HCT116 (cell line): Measurements from ENCODE around the gene ECI2. TPM values are rescaled to one million over a fixed set of nuclear protein-coding genes. Genes with fewer than 3 reads are reported as not detected.
A peak's percentile ranks its signal among the peaks of the same experiment; 100 is the strongest.

Experiments
- ATAC-seq: fragments of 200-7000 bp; cut with Tn5 transposase; 2 replicates; pipeline ENCODE4 v1.9.1; 2020; ENCODE audit warnings: mild to moderate bottlenecking, moderate library complexity
- BruUV-seq: library from RNA; stranded (reverse); fragments of 400-500 nt; replicated peaks from 2 replicates; lab custom pipeline; 2021; lab: Mats Ljungman, UMichigan
- CTCF ChIA-PET: fragments of 300-600 bp; sonication (Branson Sonifier 250); formaldehyde crosslinking; loops from one replicate; lab custom pipeline; 2021; ENCODE audit warnings: antibody characterized with exemption; lab: Charles Lee
- POLR2A ChIA-PET: fragments of 300-600, 350-600 bp; sonication (Branson Sonifier 250); formaldehyde crosslinking; loops from one replicate; lab custom pipeline; 2021; ENCODE audit warnings: antibody characterized with exemption; lab: Charles Lee
- RAD21 ChIA-PET, 2 experiments: fragments of 300-600 bp; sonication (Branson Sonifier 250); formaldehyde crosslinking; loops; one replicate each; lab custom pipeline; 2023; ENCODE audit warnings: low total read pairs in 2 of 2; ENCODE audit not compliant: uncharacterized antibody in 2 of 2, unreplicated experiment in 2 of 2, low non-redundant PET in 1 of 2; lab: Charles Lee
- DNase-seq: peaks from one replicate; pipeline ENCODE4 v3.0.0-alpha.2; 2010; ENCODE audit warnings: low read depth, low spot score
- H2AFZ ChIP-seq: fragments of 200-600 bp; shearing (Covaris generic), sonication (generic); 2 replicates; pipeline ENCODE4 v1.6.1; 2017; ENCODE audit warnings: low read depth, mixed run types, mixed read lengths, antibody characterized with exemption, low read length; ENCODE audit not compliant: poor library complexity, severe bottlenecking
- H3K27ac ChIP-seq: 2 replicates; pipeline ENCODE4 v1.5.1; 2012; ENCODE audit warnings: low read depth, low read length
- H3K27me3 ChIP-seq: fragments of 200-600 bp; sonication (generic); 2 replicates; pipeline ENCODE4 v1.6.1; 2016; ENCODE audit warnings: mixed run types, low read length, mixed read lengths; ENCODE audit not compliant: insufficient read depth
- H3K36me3 ChIP-seq, 2 experiments: fragments of 200-500 bp in 1 of 2; fragments of 200-600 bp in 1 of 2; sonication (Bioruptor generic) in 1 of 2; sonication (generic) in 1 of 2; 2 replicates each; pipeline versions ENCODE4 v1.5.1 to v1.6.1; 2014 to 2016; ENCODE audit warnings: low read length in 2 of 2, inconsistent platforms in 1 of 2, mixed read lengths in 1 of 2, mixed run types in 1 of 2; ENCODE audit not compliant: insufficient read depth in 2 of 2, control insufficient read depth in 1 of 2
- H3K4me1 ChIP-seq, 2 experiments: fragments of 200-600 bp in 1 of 2; sonication (generic) in 1 of 2; 2 replicates each; pipeline versions ENCODE4 v1.5.1 to v1.6.1; 2012 to 2017; ENCODE audit warnings: low read length in 2 of 2, inconsistent platforms in 1 of 2, mild to moderate bottlenecking in 1 of 2, mixed read lengths in 1 of 2, mixed run types in 1 of 2, moderate library complexity in 1 of 2; ENCODE audit not compliant: insufficient read depth in 2 of 2, control insufficient read depth in 1 of 2
- H3K4me2 ChIP-seq: fragments of 200-600 bp; sonication (generic); 2 replicates; pipeline ENCODE4 v1.6.1; 2017; ENCODE audit warnings: mixed run types, low read length, mixed read lengths
- H3K4me3 ChIP-seq, 2 experiments: fragments of 200-600 bp in 1 of 2; sonication (generic) in 1 of 2; replicated peaks in 1 of 2; 2 replicates each; pipeline ENCODE4 v1.5.1; 2011 to 2016; ENCODE audit warnings: low read length in 2 of 2, control low read depth in 1 of 2, low read depth in 1 of 2, mild to moderate bottlenecking in 1 of 2, mixed read lengths in 1 of 2, mixed run types in 1 of 2
- H3K79me2 ChIP-seq: fragments of 200-600 bp; sonication (generic); 2 replicates; pipeline ENCODE4 v1.6.1; 2017; ENCODE audit warnings: mild to moderate bottlenecking, mixed run types, low read length, moderate library complexity, mixed read lengths; ENCODE audit not compliant: insufficient read depth
- H3K9ac ChIP-seq: fragments of 200-600 bp; sonication (generic); 2 replicates; pipeline ENCODE4 v1.6.1; 2016; ENCODE audit warnings: low read length, mixed read lengths
- H3K9me2 ChIP-seq: fragments of 200-600 bp; sonication (generic), shearing (Covaris generic); 2 replicates; pipeline ENCODE4 v1.6.1; 2017; ENCODE audit warnings: mixed run types, mild to moderate bottlenecking, moderate library complexity; ENCODE audit not compliant: insufficient read depth
- H3K9me3 ChIP-seq, 2 experiments: fragments of 200-500 bp in 1 of 2; fragments of 200-600 bp in 1 of 2; sonication (Bioruptor generic) in 1 of 2; sonication (generic) in 1 of 2; 2 replicates each; pipeline ENCODE4 v1.6.1; 2014 to 2017; ENCODE audit warnings: low read length in 2 of 2, mixed read lengths in 2 of 2, inconsistent platforms in 1 of 2, low read depth in 1 of 2, mild to moderate bottlenecking in 1 of 2, mixed run types in 1 of 2, moderate library complexity in 1 of 2; ENCODE audit not compliant: control insufficient read depth in 1 of 2, insufficient read depth in 1 of 2
- H4K20me1 ChIP-seq: fragments of 200-600 bp; sonication (generic), shearing (Covaris generic); 2 replicates; pipeline ENCODE4 v1.6.1; 2017; ENCODE audit warnings: mixed run types, mild to moderate bottlenecking, moderate library complexity; ENCODE audit not compliant: insufficient read depth
- CEBPB ChIP-seq: IDR thresholded peaks from 2 replicates; pipeline ENCODE4 v1.6.1; 2012; ENCODE audit warnings: low read depth
- FOSL1 ChIP-seq: IDR thresholded peaks from 2 replicates; pipeline ENCODE4 v1.6.1; 2012; ENCODE audit warnings: low read depth
- JUND ChIP-seq: IDR thresholded peaks from 2 replicates; pipeline ENCODE4 v1.6.1; 2012
- POLR2A ChIP-seq: IDR thresholded peaks from 2 replicates; pipeline ENCODE4 v1.7.0; 2011; ENCODE audit warnings: borderline replicate concordance; ENCODE audit not compliant: insufficient read depth, insufficient read length; ENCODE audit errors: extremely low read depth
- POLR2AphosphoS5 ChIP-seq: IDR thresholded peaks from 2 replicates; pipeline ENCODE4 v1.6.1; 2011; ENCODE audit warnings: mild to moderate bottlenecking, low read depth, low read length, moderate library complexity
- SP1 ChIP-seq: IDR thresholded peaks from 2 replicates; pipeline ENCODE4 v1.6.1; 2012; ENCODE audit warnings: low read depth
- ZNF274 ChIP-seq: fragments of 200-500 bp; sonication (Bioruptor generic); IDR thresholded peaks from 2 replicates; pipeline ENCODE4 v1.6.1; 2014; ENCODE audit warnings: mild to moderate bottlenecking, low read depth, low read length, inconsistent platforms
- intact Hi-C: fragments of 100-400 bp; cut with micrococcal nuclease; formaldehyde crosslinking; loops from 2 replicates; pipeline ENCODE4 v1.10.0; 2022
- total RNA-seq: library from RNA; stranded (reverse); gene quantifications from one replicate; pipeline ENCODE4 v1.2.1, GENCODE V29; 2021; ENCODE audit not compliant: unreplicated experiment
- TF ChIP-seq, protein P1 (sequence below), 3 experiments: fragments of 200-600 bp in 1 of 3; sonication (generic) in 1 of 3; IDR thresholded peaks in 2 of 3; conservative IDR thresholded peaks in 1 of 3; 2 replicates each; pipeline ENCODE4 v1.5.1; 2012 to 2017; ENCODE audit warnings: low read depth in 2 of 3, low read length in 2 of 3, antibody characterized with exemption in 1 of 3, borderline replicate concordance in 1 of 3, control low read depth in 1 of 3, mild to moderate bottlenecking in 1 of 3, mixed read lengths in 1 of 3, mixed run types in 1 of 3, moderate library complexity in 1 of 3; ENCODE audit not compliant: insufficient read depth in 1 of 3
- TF ChIP-seq, protein P2 (sequence below): IDR thresholded peaks from 2 replicates; pipeline ENCODE4 v1.6.1; 2011; ENCODE audit warnings: mild to moderate bottlenecking, low read length, moderate library complexity; ENCODE audit not compliant: insufficient replicate concordance; ENCODE audit errors: extremely low read depth
- TF ChIP-seq, protein P3 (sequence below): IDR thresholded peaks from 2 replicates; pipeline ENCODE4 v1.6.1; 2012; ENCODE audit warnings: low read depth

ECI2 gene
- total RNA-seq, 1 experiment from 2014 or later, result 56.8 TPM

DNA sequence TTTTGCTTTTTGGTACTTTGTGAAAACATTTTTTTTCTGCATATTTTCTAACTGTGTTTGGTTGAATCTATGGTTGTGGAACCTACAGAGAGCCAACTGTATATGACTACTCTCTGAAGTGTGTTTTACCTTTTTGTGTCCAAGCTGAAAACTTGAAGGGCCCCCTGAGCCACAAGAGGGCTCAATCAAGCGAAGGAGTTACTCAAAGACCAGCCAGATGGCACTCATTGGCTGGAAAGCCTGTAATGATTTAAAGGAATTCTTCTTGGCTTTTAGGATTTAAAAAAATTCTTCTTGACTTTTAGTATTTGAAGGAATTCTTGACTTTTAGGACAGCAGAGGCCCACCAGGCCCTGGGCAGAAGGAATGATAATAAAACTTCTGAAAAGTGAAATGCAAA lies 27.0 kb upstream of the ECI2 start:
- TF ChIP-seq, protein P1, sequence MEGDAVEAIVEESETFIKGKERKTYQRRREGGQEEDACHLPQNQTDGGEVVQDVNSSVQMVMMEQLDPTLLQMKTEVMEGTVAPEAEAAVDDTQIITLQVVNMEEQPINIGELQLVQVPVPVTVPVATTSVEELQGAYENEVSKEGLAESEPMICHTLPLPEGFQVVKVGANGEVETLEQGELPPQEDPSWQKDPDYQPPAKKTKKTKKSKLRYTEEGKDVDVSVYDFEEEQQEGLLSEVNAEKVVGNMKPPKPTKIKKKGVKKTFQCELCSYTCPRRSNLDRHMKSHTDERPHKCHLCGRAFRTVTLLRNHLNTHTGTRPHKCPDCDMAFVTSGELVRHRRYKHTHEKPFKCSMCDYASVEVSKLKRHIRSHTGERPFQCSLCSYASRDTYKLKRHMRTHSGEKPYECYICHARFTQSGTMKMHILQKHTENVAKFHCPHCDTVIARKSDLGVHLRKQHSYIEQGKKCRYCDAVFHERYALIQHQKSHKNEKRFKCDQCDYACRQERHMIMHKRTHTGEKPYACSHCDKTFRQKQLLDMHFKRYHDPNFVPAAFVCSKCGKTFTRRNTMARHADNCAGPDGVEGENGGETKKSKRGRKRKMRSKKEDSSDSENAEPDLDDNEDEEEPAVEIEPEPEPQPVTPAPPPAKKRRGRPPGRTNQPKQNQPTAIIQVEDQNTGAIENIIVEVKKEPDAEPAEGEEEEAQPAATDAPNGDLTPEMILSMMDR (IDR thresholded peaks at IDR 0.05 in 2 of 3, conservative IDR thresholded peaks at IDR 0.05 in 1 of 3; ENCODE audit: borderline replicate concordance in 1 of 3, insufficient read depth in 1 of 3, low read depth in 2 of 3, low read length in 2 of 3), result peak in 1 of 3 experiments; percentile 21; a peak in 1 of 6 replicates
- TF ChIP-seq, protein P2, sequence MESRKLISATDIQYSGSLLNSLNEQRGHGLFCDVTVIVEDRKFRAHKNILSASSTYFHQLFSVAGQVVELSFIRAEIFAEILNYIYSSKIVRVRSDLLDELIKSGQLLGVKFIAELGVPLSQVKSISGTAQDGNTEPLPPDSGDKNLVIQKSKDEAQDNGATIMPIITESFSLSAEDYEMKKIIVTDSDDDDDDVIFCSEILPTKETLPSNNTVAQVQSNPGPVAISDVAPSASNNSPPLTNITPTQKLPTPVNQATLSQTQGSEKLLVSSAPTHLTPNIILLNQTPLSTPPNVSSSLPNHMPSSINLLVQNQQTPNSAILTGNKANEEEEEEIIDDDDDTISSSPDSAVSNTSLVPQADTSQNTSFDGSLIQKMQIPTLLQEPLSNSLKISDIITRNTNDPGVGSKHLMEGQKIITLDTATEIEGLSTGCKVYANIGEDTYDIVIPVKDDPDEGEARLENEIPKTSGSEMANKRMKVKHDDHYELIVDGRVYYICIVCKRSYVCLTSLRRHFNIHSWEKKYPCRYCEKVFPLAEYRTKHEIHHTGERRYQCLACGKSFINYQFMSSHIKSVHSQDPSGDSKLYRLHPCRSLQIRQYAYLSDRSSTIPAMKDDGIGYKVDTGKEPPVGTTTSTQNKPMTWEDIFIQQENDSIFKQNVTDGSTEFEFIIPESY, result no peak
- Histone ChIP-seq H3K9ac (no peak overlapping the region), H4K20me1 (no peaks in the 10 kb centered on the region), H3K27ac (no peak overlapping the region), H3K36me3 (no peaks in the 10 kb centered on the region), H3K79me2 (no peaks in the 10 kb centered on the region), H3K9me3 (no peaks in the 10 kb centered on the region), H3K4me1 (no peaks in the 10 kb centered on the region), H3K27me3 (no peaks in the 10 kb centered on the region), H2AFZ (no peak overlapping the region), H3K9me2 (no peaks in the 10 kb centered on the region), H3K4me2 (no peak overlapping the region), H3K4me3 (no peak overlapping the region)
- no TSS peak for BruUV-seq
- DNase-seq, result no peak
- RAD21 ChIA-PET, result no interaction called here
- POLR2A ChIA-PET, result no interaction called here
- CTCF ChIA-PET, result interaction anchor here (1.0 kb wide), 1 partner anchor 48 kb away, joined by 3 read pairs; no protein-coding TSS in a partner anchor
- intact Hi-C loops, result no loop called here
- no peak for ATAC-seq

DNA sequence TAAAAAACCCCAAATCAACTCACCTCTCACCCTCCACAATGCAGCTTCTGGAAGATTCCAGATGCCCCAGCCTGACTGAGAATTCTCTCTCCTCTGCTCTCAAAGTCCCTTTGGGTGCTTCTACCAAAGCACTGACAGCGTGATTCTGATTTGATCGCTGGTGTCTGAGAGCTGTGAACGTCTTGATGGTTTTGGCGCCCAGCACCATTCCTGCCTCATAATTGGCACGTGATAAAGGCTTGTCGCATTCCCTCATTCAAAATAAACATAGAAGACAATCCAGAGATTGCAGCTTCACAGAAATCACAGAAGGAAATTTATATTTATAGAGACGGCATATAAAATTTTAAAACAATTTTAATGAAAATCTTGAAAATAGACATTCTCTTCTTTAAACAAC lies 24.1 kb upstream of the ECI2 start:
- ChIA-PET POLR2A (no interaction called here), CTCF (interaction anchor here (0.9 kb wide), 1 partner anchor 33 kb away, joined by 3 read pairs; no protein-coding TSS in a partner anchor), RAD21 (no interaction called here)
- no peak for ATAC-seq
- H3K9me3 ChIP-seq, result no peaks in the 10 kb centered on the region
- no peaks in the 10 kb centered on the region for H3K27me3 ChIP-seq
- no peak for DNase-seq
- no peak overlapping the region for H3K9ac ChIP-seq
- no peaks in the 10 kb centered on the region for H3K79me2 ChIP-seq
- no peak overlapping the region for H3K4me3 ChIP-seq
- no TSS peak for BruUV-seq
- intact Hi-C loops, result loop anchor here (5.0 kb wide), 1 partner anchor 417 kb away; no protein-coding TSS in a partner anchor
- H3K36me3 ChIP-seq, result no peaks in the 10 kb centered on the region
- H3K4me1 ChIP-seq, result peaks cover 0 to 6% of the 10 kb centered on the region in 2 experiments; a peak in 1 of 4 replicates
- H3K9me2 ChIP-seq, result no peaks in the 10 kb centered on the region
- no peak overlapping the region for H2AFZ ChIP-seq
- no peak overlapping the region for H3K4me2 ChIP-seq
- no peaks in the 10 kb centered on the region for H4K20me1 ChIP-seq
- no peak overlapping the region for H3K27ac ChIP-seq
- TF ChIP-seq CEBPB (no peak), ZNF274 (no peak), POLR2A (no peak), FOSL1 (no peak), SP1 (no peak), JUND (no peak), POLR2AphosphoS5 (no peak)
- TF ChIP-seq, protein P3, sequence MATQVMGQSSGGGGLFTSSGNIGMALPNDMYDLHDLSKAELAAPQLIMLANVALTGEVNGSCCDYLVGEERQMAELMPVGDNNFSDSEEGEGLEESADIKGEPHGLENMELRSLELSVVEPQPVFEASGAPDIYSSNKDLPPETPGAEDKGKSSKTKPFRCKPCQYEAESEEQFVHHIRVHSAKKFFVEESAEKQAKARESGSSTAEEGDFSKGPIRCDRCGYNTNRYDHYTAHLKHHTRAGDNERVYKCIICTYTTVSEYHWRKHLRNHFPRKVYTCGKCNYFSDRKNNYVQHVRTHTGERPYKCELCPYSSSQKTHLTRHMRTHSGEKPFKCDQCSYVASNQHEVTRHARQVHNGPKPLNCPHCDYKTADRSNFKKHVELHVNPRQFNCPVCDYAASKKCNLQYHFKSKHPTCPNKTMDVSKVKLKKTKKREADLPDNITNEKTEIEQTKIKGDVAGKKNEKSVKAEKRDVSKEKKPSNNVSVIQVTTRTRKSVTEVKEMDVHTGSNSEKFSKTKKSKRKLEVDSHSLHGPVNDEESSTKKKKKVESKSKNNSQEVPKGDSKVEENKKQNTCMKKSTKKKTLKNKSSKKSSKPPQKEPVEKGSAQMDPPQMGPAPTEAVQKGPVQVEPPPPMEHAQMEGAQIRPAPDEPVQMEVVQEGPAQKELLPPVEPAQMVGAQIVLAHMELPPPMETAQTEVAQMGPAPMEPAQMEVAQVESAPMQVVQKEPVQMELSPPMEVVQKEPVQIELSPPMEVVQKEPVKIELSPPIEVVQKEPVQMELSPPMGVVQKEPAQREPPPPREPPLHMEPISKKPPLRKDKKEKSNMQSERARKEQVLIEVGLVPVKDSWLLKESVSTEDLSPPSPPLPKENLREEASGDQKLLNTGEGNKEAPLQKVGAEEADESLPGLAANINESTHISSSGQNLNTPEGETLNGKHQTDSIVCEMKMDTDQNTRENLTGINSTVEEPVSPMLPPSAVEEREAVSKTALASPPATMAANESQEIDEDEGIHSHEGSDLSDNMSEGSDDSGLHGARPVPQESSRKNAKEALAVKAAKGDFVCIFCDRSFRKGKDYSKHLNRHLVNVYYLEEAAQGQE, result no peak
